Pancreas (tissue), 10 donors: ENCODE measurements around the gene SLC4A5. TPM values are rescaled to one million over a fixed set of nuclear protein-coding genes. Genes with fewer than 3 reads are reported as not detected.

ENCODE experiments used
- ATAC-seq, 4 donors: fragments of 200-7000 bp; cut with Tn5 transposase; one replicate each; pipeline versions ENCODE4 v1.8.0 to v1.9.1; 2020; ENCODE audit warnings: mild to moderate bottlenecking in 4 of 4, moderate library complexity in 4 of 4
- DNase-seq, 6 donors: peaks; one replicate each; pipeline ENCODE4 v3.0.0-alpha.2; 2020
- FAIRE-seq: peaks from 2 replicates; lab custom pipeline; 2012; peaks lifted over from hg19 to GRCh38; lab: Jason Lieb, UNC
- H3K27ac ChIP-seq, 4 donors: fragments of 200-600 bp; sonication (generic); 1 replicate in 3 of 4; 2 replicates in 1 of 4; pipeline versions ENCODE4 v1.5.0 to v1.8.0; 2020
- H3K27me3 ChIP-seq, 4 donors: fragments of 200-600 bp; one replicate each; pipeline ENCODE4 v1.8.0; 2021
- H3K36me3 ChIP-seq, 3 donors: fragments of 200-600 bp; sonication (generic) in 1 of 3; one replicate each; pipeline versions ENCODE4 v1.5.0 to v1.8.0; 2020 to 2021
- H3K4me1 ChIP-seq, 3 donors: fragments of 200-600 bp; one replicate each; pipeline ENCODE4 v1.8.0; 2021
- H3K4me3 ChIP-seq, 4 donors: fragments of 200-600 bp; sonication (generic) in 2 of 4; one replicate each; pipeline versions ENCODE4 v1.5.0 to v1.8.0; 2020 to 2021
- H3K9me3 ChIP-seq, 4 donors: fragments of 200-600 bp; one replicate each; pipeline ENCODE4 v1.8.0; 2021
- WGBS, 2 donors: extraction: QIAGEN DNeasy Blood & Tissue Kit; methylation state at CpG; one replicate each; pipeline ENCODE4 v1.1.7; 2013; 5-methylcytosine and 5-hydroxymethylcytosine counted together
- intact Hi-C, 3 donors: fragments of 100-400 bp; cut with DNase I; formaldehyde crosslinking; loops; one replicate each; pipeline versions ENCODE4 v1.11.1 to v1.14.2; 2022
- polyA plus RNA-seq, 2 donors: library from polyadenylated mRNA; stranded (reverse); fragments of 200-250 nt; gene quantifications; one replicate each; pipeline ENCODE4 v1.2.3, GENCODE V29; 2013
- total RNA-seq, 6 donors: library from RNA; stranded (reverse); fragmentation: NEBNext Ultra II Directional in 4 of 6; extraction: Animal tissue kit (Norgen Biotek cat#: 25700) in 4 of 6; gene quantifications; one replicate each; pipeline versions ENCODE4 v1.2.1 to v1.2.4, GENCODE V29; 2021 to 2023
- TF ChIP-seq, protein P1 (sequence below), 4 donors: fragments of 200-600 bp; sonication (generic) in 3 of 4; IDR thresholded peaks; one replicate each; pipeline versions ENCODE4 v1.5.0 to v1.8.0; 2021; ENCODE audit warnings: antibody characterized with exemption in 4 of 4
- donor health status: healthy with polysubstance abuse.
- donor health status: DM: no; HTN: no; CAD: no; lungs with moderate emphysema.
- donor health status: DM: no; HTN: no; CAD: no.
- donor health status: control.
- donor health status: control.
- donor health status: Bipolar disorder and iron deficiency.
- donor health status: DM: yes; HTN: yes; CAD: no.
- donor health status: DM: no; HTN: no; CAD: no.
- donor health status: DM: no; HTN: no; CAD: no.
- donor health status: DM: yes; HTN: yes; CAD: no.

SLC4A5 gene
- total and polyA plus RNA-seq, 8 donors: 0.60 to 2.2 (median 1.4) TPM

DNA sequence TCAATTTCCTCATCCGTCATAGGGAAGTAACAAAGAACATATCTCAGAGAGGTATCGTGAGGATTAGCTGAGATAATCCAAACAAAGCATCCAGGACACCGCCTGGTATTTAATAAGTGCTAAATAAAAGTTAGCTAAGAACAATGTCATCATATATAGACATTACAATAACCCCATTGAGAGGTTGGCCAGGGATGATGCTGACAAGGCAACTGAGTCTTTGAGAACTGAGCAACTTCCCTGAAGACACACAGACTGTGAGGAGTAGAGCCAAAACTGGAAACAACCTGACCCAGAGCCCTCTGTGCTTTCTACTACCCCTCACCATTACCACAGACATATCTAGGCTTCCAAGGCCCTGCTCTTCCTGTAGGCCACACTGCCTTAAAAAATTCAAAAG, 38.5 kb upstream of the SLC4A5 start:
- H3K4me3 ChIP-seq: no peak overlapping the region
- TF ChIP-seq, protein P1, sequence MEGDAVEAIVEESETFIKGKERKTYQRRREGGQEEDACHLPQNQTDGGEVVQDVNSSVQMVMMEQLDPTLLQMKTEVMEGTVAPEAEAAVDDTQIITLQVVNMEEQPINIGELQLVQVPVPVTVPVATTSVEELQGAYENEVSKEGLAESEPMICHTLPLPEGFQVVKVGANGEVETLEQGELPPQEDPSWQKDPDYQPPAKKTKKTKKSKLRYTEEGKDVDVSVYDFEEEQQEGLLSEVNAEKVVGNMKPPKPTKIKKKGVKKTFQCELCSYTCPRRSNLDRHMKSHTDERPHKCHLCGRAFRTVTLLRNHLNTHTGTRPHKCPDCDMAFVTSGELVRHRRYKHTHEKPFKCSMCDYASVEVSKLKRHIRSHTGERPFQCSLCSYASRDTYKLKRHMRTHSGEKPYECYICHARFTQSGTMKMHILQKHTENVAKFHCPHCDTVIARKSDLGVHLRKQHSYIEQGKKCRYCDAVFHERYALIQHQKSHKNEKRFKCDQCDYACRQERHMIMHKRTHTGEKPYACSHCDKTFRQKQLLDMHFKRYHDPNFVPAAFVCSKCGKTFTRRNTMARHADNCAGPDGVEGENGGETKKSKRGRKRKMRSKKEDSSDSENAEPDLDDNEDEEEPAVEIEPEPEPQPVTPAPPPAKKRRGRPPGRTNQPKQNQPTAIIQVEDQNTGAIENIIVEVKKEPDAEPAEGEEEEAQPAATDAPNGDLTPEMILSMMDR (IDR thresholded peaks at IDR 0.05): no peak
- H3K27ac ChIP-seq: no peak overlapping the region
- FAIRE-seq (no peak), DNase-seq (no peak), ATAC-seq (no peak)
- no peaks in the 10 kb centered on the region for H3K9me3 ChIP-seq
- peaks cover 9 to 23% (median 10%) of the 10 kb centered on the region in 3 donors for H3K4me1 ChIP-seq
- H3K27me3 ChIP-seq: no peaks in the 10 kb centered on the region
- intact Hi-C loops: no loop called here
- WGBS, 2 donors: 94 to 100% methylated on average over 3 of the region's 3 CpGs
- peaks cover 0 to 7% (median 0%) of the 10 kb centered on the region in 3 donors for H3K36me3 ChIP-seq

DNA sequence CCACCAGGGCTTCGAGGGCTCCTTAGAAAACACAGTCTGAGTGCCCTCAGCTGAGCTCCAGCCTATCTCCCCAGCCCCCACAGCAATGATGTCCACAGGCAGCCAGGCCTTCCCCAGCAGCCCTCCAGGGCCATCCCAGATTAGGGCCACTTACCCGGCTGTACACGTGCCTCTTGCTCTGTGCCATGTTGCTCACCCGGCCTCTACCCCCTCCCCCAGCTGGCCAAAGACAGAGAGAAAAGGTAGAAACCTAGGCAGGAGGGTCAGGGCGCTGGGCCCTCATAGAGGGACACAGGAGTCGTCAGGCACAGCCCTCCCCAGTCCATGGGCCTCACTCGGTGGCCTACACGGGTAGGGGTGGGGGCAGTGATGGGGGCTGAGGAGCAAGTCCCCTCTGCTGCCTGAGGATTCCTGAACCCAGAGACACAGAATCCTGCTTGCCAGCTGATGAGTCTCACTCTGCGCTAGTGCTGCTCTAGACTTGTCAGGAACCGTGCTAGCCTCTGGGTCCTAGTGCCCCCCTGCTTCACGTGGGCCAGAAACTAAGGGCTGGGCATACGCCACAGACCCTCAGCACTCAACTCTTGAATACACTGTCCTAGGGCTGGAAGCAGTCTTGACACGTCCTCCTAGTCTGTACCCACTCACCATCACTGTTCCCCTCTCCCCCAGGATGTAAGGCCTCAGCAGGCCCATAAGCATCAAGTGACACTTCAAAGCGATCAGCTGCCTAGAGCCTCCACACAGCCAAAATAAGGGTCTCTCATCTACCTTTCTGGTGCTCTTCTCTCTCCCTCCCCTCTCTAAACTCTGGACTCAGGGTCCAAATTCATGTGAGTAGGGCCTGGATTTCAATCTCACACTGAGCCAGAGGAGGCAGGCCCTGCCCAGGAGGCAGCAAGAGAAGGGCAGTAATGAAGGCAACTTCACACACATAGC, 36.9 kb upstream of the SLC4A5 start, which contains the start of gene DCTN1:
DCTN1 (minus strand) TSS at position 461 of the 939 bp plus-strand sequence; CDS start at position 187, 274 bp downstream.
- ATAC-seq (peak; percentile 56 to 80 (median 73)), DNase-seq (peak in 4 of 6 donors; percentile 13 to 38 (median 26)), FAIRE-seq (no peak)
- peaks cover 9 to 23% (median 10%) of the 10 kb centered on the region in 3 donors for H3K4me1 ChIP-seq
- intact Hi-C loops: no loop called here
- H3K27ac ChIP-seq: no peak within 1 kb of the TSS
- H3K27me3 ChIP-seq: no peaks in the 10 kb centered on the region
- peak within 1 kb of the TSS in 2 of 4 donors; percentile 16 to 35 for H3K4me3 ChIP-seq
- WGBS, 2 donors: 27% methylated on average over 14 of the region's 14 CpGs
- H3K36me3 ChIP-seq: peaks cover 0 to 8% (median 0%) of the 10 kb centered on the region in 3 donors
- TF ChIP-seq, protein P1 (IDR thresholded peaks at IDR 0.05): no peak
- H3K9me3 ChIP-seq: no peaks in the 10 kb centered on the region

DNA sequence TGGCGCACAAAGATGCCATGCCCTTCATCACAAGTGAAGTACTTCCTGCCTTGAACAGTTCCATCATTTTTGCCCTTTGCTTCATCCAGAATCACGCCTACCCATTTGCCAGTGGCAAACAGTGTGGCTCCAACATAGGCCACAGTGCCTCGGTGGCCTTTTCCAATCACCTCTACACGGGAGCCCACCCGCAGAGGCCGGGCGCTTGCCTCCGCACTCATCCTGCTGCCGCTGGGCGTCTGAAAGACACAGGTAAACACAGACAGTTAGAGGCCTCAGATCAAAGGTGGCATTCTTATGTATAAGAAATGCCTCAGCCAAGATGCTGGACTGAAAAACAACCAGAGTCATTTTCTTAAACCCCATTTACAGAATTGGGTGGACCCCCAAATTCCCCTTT, 34.8 kb upstream of the SLC4A5 start:
- TF ChIP-seq, protein P1 (IDR thresholded peaks at IDR 0.05): no peak
- WGBS, 2 donors: 87 to 88% methylated on average over 10 of the region's 10 CpGs
- DNase-seq: no peak
- H3K27ac ChIP-seq: no peak overlapping the region
- peaks cover 0 to 9% (median 1%) of the 10 kb centered on the region in 3 donors for H3K4me1 ChIP-seq
- no peak for ATAC-seq
- intact Hi-C loops: no loop called here
- H3K27me3 ChIP-seq: no peaks in the 10 kb centered on the region
- H3K9me3 ChIP-seq: no peaks in the 10 kb centered on the region
- H3K36me3 ChIP-seq: peaks cover 0 to 8% (median 0%) of the 10 kb centered on the region in 3 donors
- H3K4me3 ChIP-seq: no peak overlapping the region
- no peak for FAIRE-seq

DNA sequence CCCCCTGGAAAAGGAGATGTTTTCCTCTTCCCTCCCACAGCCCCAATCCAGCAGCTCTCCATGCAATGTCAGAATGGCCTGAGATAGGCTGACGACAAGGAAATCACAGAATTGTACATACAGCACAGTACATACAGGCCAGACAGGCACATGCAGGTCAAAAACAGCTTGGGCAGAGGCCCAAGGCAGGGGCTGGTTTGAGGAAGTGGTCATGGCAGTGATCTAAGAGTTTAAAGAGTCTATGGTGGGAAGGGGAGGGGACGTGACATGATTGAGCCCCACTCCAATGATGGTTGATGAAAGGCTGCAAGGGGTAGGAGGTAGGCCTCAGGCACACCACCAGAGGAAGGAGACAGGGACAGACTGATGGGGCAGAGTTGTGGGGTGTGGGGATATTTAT, 32.6 kb upstream of the SLC4A5 start:
- 88 to 96% methylated on average over 2 of the region's 2 CpGs for WGBS, 2 donors
- FAIRE-seq (no peak), DNase-seq (no peak), ATAC-seq (no peak)
- TF ChIP-seq, protein P1 (IDR thresholded peaks at IDR 0.05): no peak
- Histone ChIP-seq H3K36me3 (peaks cover 0 to 11% (median 0%) of the 10 kb centered on the region in 3 donors), H3K27ac (no peak overlapping the region), H3K9me3 (no peaks in the 10 kb centered on the region), H3K27me3 (no peaks in the 10 kb centered on the region), H3K4me1 (peaks cover 0 to 6% (median 0%) of the 10 kb centered on the region in 3 donors), H3K4me3 (no peak overlapping the region)
- intact Hi-C loops: no loop called here
